Progenitor cell of endocrine pancreas (in vitro differentiated cells): Measurements from ENCODE around the gene KIAA1586. TPM values are rescaled to one million over a fixed set of nuclear protein-coding genes. Genes with fewer than 3 reads are reported as not detected.

Experiments used
- DNase-seq: peaks from one replicate; pipeline ENCODE4 v3.0.0; 2021; ENCODE audit warnings: low spot score; ENCODE audit not compliant: unreplicated experiment
- H3K27ac Mint-ChIP-seq: 2 replicates; pipeline ENCODE4 v1.8.0; 2021; ENCODE audit warnings: mild to moderate bottlenecking, moderate library complexity, mixed read lengths
- H3K27me3 Mint-ChIP-seq: 2 replicates; pipeline ENCODE4 v1.8.0; 2021; ENCODE audit warnings: mixed read lengths
- H3K36me3 Mint-ChIP-seq: 2 replicates; pipeline ENCODE4 v1.8.0; 2022; ENCODE audit warnings: mixed read lengths; ENCODE audit not compliant: insufficient read depth
- H3K4me1 Mint-ChIP-seq: 2 replicates; pipeline ENCODE4 v1.8.0; 2021; ENCODE audit warnings: low read depth, mixed read lengths
- H3K4me3 Mint-ChIP-seq: 2 replicates; pipeline ENCODE4 v1.8.0; 2021; ENCODE audit warnings: low read depth, mild to moderate bottlenecking, moderate library complexity, mixed read lengths
- H3K9me3 Mint-ChIP-seq: 2 replicates; pipeline ENCODE4 v1.8.0; 2021; ENCODE audit warnings: low read depth, mixed read lengths
- total RNA-seq: library from RNA; stranded (reverse); gene quantifications from 2 replicates; pipeline ENCODE4 v1.2.1, GENCODE V29; 2021
- TF ChIP-seq, protein P1 (sequence below): fragments of 200-600 bp; sonication (generic); IDR thresholded peaks from one replicate; pipeline ENCODE4 v1.5.0; 2021; ENCODE audit warnings: antibody characterized with exemption, mild to moderate bottlenecking; ENCODE audit not compliant: unreplicated experiment

Gene KIAA1586
- total RNA-seq, 1 donor from 2014 or later: 23.0 TPM

DNA sequence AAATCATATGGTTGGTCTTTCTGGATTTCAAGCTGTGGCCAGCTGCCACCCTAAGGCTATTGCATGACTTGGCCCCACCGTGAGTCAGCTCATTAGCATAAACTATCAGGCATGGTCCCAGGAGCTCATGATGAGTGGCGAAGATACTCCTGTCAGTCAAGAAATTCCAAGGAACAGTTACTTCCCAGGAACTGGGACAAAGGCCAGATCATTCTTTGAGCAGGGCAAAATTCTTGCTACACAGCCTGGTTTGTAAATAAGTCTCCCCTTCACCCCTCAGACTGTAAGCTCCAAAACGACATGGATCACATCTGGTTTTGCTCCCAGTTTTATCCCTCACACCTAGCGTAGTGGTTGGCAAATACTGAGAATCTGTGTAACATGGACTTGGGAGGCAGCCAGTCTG lies 33.0 kb upstream of the KIAA1586 start:
- Mint-ChIP-seq H3K27me3 (no peaks in the 10 kb centered on the region), H3K4me1 (no peaks in the 10 kb centered on the region)
- TF ChIP-seq, protein P1, sequence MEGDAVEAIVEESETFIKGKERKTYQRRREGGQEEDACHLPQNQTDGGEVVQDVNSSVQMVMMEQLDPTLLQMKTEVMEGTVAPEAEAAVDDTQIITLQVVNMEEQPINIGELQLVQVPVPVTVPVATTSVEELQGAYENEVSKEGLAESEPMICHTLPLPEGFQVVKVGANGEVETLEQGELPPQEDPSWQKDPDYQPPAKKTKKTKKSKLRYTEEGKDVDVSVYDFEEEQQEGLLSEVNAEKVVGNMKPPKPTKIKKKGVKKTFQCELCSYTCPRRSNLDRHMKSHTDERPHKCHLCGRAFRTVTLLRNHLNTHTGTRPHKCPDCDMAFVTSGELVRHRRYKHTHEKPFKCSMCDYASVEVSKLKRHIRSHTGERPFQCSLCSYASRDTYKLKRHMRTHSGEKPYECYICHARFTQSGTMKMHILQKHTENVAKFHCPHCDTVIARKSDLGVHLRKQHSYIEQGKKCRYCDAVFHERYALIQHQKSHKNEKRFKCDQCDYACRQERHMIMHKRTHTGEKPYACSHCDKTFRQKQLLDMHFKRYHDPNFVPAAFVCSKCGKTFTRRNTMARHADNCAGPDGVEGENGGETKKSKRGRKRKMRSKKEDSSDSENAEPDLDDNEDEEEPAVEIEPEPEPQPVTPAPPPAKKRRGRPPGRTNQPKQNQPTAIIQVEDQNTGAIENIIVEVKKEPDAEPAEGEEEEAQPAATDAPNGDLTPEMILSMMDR: no peak

DNA sequence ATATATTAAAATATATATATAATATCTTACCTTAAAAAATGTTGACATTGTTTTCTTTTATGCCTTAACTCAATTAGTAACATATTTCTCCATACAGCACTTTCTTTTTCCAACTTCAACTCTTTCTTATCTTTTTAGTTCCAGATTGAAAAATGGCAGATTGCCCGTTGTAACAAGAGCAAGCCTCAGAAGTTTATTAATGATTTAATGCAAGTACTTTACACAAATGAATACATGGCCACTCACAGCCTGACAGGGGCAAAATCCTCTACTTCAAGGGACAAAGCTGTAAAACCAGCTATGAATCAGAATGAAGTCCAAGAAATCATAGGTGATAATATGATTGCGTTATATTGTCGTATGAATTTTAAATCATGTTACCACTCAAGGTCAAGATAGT lies 29.4 kb upstream of the KIAA1586 start:
- H3K36me3 Mint-ChIP-seq: no peaks in the 10 kb centered on the region
- TF ChIP-seq, protein P1: no peak

More for the DNA sequence above, 33.0 kb upstream of the KIAA1586 start:
- DNase-seq: no peak
- no peak overlapping the region for H3K4me3 Mint-ChIP-seq
- H3K9me3 Mint-ChIP-seq: no peaks in the 10 kb centered on the region
- no peaks in the 10 kb centered on the region for H3K36me3 Mint-ChIP-seq
- no peak overlapping the region for H3K27ac Mint-ChIP-seq

DNA sequence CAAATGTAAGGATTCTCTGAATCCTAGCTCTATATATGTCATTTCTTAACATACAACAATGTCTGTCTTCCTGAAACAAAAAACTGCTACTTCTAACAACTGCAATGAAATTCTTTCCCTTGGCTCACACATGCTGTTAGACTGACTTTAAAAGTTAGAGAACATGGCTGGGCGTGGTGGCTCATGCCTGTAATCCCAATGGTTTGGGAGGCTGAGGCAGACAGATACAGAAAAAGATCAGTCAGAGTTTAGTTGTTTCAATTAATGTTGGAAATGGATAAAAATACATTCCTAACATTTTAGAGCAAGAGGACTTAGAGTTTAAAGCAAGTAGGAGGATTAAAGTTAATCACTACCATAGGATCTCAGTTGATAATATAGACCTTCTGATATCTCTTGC lies 28.7 kb upstream of the KIAA1586 start:
- Mint-ChIP-seq H3K4me3 (no peak overlapping the region), H3K36me3 (no peaks in the 10 kb centered on the region), H3K27ac (no peak overlapping the region), H3K4me1 (no peaks in the 10 kb centered on the region), H3K27me3 (no peaks in the 10 kb centered on the region), H3K9me3 (no peaks in the 10 kb centered on the region)
- no peak for DNase-seq
- TF ChIP-seq, protein P1: no peak

More for the DNA sequence above, 29.4 kb upstream of the KIAA1586 start:
- no peak overlapping the region for H3K4me3 Mint-ChIP-seq
- H3K9me3 Mint-ChIP-seq: no peaks in the 10 kb centered on the region
- H3K27ac Mint-ChIP-seq: no peak overlapping the region
- no peaks in the 10 kb centered on the region for H3K27me3 Mint-ChIP-seq
- DNase-seq: no peak
- H3K4me1 Mint-ChIP-seq: no peaks in the 10 kb centered on the region

DNA sequence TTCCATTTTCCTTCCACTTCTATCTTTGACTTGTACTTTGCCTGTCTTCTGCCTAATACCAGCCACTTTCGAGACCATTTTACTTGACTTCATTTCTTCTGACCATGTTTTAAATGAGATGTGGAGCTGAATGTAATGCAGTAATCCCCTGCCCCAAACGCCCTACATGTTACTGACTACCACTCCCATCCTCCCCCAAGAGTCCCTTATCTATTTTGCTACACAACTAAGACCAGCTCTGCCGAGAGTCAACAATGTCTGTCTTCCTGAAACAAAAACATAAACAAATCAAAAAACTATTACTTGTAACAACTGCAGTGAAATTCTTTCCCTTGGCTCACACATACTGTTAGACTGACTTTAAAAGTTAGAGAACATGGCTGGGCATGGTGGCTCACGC lies 27.1 kb upstream of the KIAA1586 start:
- Mint-ChIP-seq H3K4me3 (no peak overlapping the region), H3K27ac (no peak overlapping the region), H3K4me1 (no peaks in the 10 kb centered on the region), H3K36me3 (no peaks in the 10 kb centered on the region), H3K27me3 (no peaks in the 10 kb centered on the region), H3K9me3 (peaks cover under 1% of the 10 kb centered on the region)
- TF ChIP-seq, protein P1: no peak
- no peak for DNase-seq

DNA sequence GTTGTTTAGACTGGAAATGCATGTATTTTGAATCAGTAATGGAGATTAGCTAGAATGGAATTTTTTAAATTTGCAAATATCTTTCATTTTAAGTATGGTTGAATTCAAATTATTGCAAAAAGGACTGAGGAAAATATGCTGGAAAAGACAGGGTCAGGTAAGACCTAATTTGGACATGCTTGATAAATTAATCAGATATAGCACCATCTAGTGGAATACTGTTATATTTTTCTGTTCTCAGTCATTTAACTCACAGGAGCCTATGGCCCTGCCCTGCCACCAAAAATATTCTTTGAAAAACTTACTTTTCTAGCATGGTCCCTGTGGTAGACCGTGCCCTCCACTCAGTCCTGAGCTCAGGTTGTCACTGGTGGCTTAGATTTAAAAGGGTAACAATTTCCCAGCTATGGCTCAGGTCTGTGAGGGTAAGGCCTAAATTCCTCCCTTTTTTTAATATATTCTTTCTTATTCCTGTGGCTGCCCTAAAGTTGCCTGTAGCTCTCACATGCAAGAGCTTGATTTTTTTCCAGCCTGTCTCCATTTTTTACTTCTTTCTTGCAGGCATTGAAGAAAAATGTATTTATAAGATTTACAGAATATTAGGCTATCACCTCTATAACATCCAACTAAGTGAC lies 25.3 kb upstream of the KIAA1586 start:
- Mint-ChIP-seq H3K4me1 (no peaks in the 10 kb centered on the region), H3K4me3 (no peak overlapping the region), H3K9me3 (peaks cover 11% of the 10 kb centered on the region), H3K36me3 (peaks cover 2% of the 10 kb centered on the region), H3K27me3 (peaks cover 3% of the 10 kb centered on the region), H3K27ac (no peak overlapping the region)
- TF ChIP-seq, protein P1: peak; percentile 65
- no peak for DNase-seq
